ENCODE measurements around the gene BSG. TPM values are rescaled to one million over a fixed set of nuclear protein-coding genes. Genes with fewer than 3 reads are reported as not detected.

BSG gene
- total and polyA plus RNA-seq, 2 donors (not counting 1 experiment from before 2014, with no cell fraction given): 246 to 325 TPM

- H3K79me2 ChIP-seq (ENCODE audit: control insufficient read depth, insufficient read depth, low read length): no peaks in the 10 kb centered on the region
- no peak overlapping the region for H3K27ac ChIP-seq (ENCODE audit: insufficient read depth, low read length)
- no peak overlapping the region for H3K4me2 ChIP-seq (ENCODE audit: extremely low read depth, insufficient read depth, low read length)
- no peak for DNase-seq (ENCODE audit: low read depth in 2 of 2)
- no peak overlapping the region for H2AFZ ChIP-seq (ENCODE audit: low read length)
- no peaks in the 10 kb centered on the region for H3K27me3 ChIP-seq (ENCODE audit: control insufficient read depth, insufficient read depth, low read length)
- no peaks in the 10 kb centered on the region for H4K20me1 ChIP-seq (ENCODE audit: control insufficient read depth, extremely low read depth, insufficient read depth, low read length)
- TF ChIP-seq EZH2 (IDR thresholded peaks at IDR 0.05; ENCODE audit: low read length, missing control alignments): no peak
- no peak for TF ChIP-seq CTCF (conservative IDR thresholded peaks at IDR 0.05 in 1 of 2, IDR thresholded peaks at IDR 0.05 in 1 of 2; ENCODE audit: low read depth in 1 of 2, low read length in 2 of 2)
- H3K4me3 ChIP-seq (replicated peaks in 1 of 4; ENCODE audit: control extremely low read depth in 1 of 4, insufficient read depth in 1 of 4, low read depth in 3 of 4, low read length in 4 of 4): no peak overlapping the region
- no peaks in the 10 kb centered on the region for H3K9me3 ChIP-seq (ENCODE audit: control insufficient read depth, insufficient read depth, low read depth, low read length)
- H3K9ac ChIP-seq (ENCODE audit: insufficient read depth, low read length): no peak overlapping the region
- no peaks in the 10 kb centered on the region for H3K36me3 ChIP-seq (ENCODE audit: control insufficient read depth, insufficient read depth, low read length)
- no peaks in the 10 kb centered on the region for H3K4me1 ChIP-seq (ENCODE audit: control insufficient read depth, extremely low read depth, insufficient read depth, low read length)
Observed at GRCh38 chr19:597406-598315, 25.3 kb downstream of the BSG start.

GRCh38 chr19:601310-601709 is 28.9 kb downstream of the BSG start:
- Histone ChIP-seq H3K9ac (ENCODE audit: insufficient read depth, low read length) (no peak overlapping the region), H3K4me1 (ENCODE audit: control insufficient read depth, extremely low read depth, insufficient read depth, low read length) (no peaks in the 10 kb centered on the region), H3K36me3 (ENCODE audit: control insufficient read depth, insufficient read depth, low read length) (no peaks in the 10 kb centered on the region), H4K20me1 (ENCODE audit: control insufficient read depth, extremely low read depth, insufficient read depth, low read length) (no peaks in the 10 kb centered on the region), H3K9me3 (ENCODE audit: control insufficient read depth, insufficient read depth, low read depth, low read length) (no peaks in the 10 kb centered on the region), H3K27me3 (ENCODE audit: control insufficient read depth, insufficient read depth, low read length) (no peaks in the 10 kb centered on the region), H2AFZ (ENCODE audit: low read length) (no peak overlapping the region), H3K4me3 (replicated peaks in 1 of 4; ENCODE audit: control extremely low read depth in 1 of 4, insufficient read depth in 1 of 4, low read depth in 3 of 4, low read length in 4 of 4) (no peak overlapping the region), H3K27ac (ENCODE audit: insufficient read depth, low read length) (no peak overlapping the region), H3K4me2 (ENCODE audit: extremely low read depth, insufficient read depth, low read length) (no peak overlapping the region), H3K79me2 (ENCODE audit: control insufficient read depth, insufficient read depth, low read length) (no peaks in the 10 kb centered on the region)
- TF ChIP-seq EZH2 (IDR thresholded peaks at IDR 0.05; ENCODE audit: low read length, missing control alignments): no peak
- TF ChIP-seq CTCF (conservative IDR thresholded peaks at IDR 0.05 in 1 of 2, IDR thresholded peaks at IDR 0.05 in 1 of 2; ENCODE audit: low read depth in 1 of 2, low read length in 2 of 2): no peak
- no peak for DNase-seq (ENCODE audit: low read depth in 2 of 2)

GRCh38 chr19:601790-602189 is 29.4 kb downstream of the BSG start:
- no peak for TF ChIP-seq EZH2 (IDR thresholded peaks at IDR 0.05; ENCODE audit: low read length, missing control alignments)
- no peak for TF ChIP-seq CTCF (conservative IDR thresholded peaks at IDR 0.05 in 1 of 2, IDR thresholded peaks at IDR 0.05 in 1 of 2; ENCODE audit: low read depth in 1 of 2, low read length in 2 of 2)
- Histone ChIP-seq H3K27me3 (ENCODE audit: control insufficient read depth, insufficient read depth, low read length) (no peaks in the 10 kb centered on the region), H2AFZ (ENCODE audit: low read length) (no peak overlapping the region), H3K4me3 (replicated peaks in 1 of 4; ENCODE audit: control extremely low read depth in 1 of 4, insufficient read depth in 1 of 4, low read depth in 3 of 4, low read length in 4 of 4) (no peak overlapping the region), H3K4me1 (ENCODE audit: control insufficient read depth, extremely low read depth, insufficient read depth, low read length) (no peaks in the 10 kb centered on the region), H3K4me2 (ENCODE audit: extremely low read depth, insufficient read depth, low read length) (no peak overlapping the region), H3K9me3 (ENCODE audit: control insufficient read depth, insufficient read depth, low read depth, low read length) (no peaks in the 10 kb centered on the region), H3K36me3 (ENCODE audit: control insufficient read depth, insufficient read depth, low read length) (no peaks in the 10 kb centered on the region), H3K79me2 (ENCODE audit: control insufficient read depth, insufficient read depth, low read length) (no peaks in the 10 kb centered on the region), H4K20me1 (ENCODE audit: control insufficient read depth, extremely low read depth, insufficient read depth, low read length) (no peaks in the 10 kb centered on the region), H3K27ac (ENCODE audit: insufficient read depth, low read length) (no peak overlapping the region), H3K9ac (ENCODE audit: insufficient read depth, low read length) (no peak overlapping the region)
- no peak for DNase-seq (ENCODE audit: low read depth in 2 of 2)
